CD14-positive monocyte (primary cell): ENCODE results near the gene DQX1. TPM values are rescaled to one million over a fixed set of nuclear protein-coding genes. Genes with fewer than 3 reads are reported as not detected.

Experiments used
- DNase-seq, 3 donors: peaks; one replicate each; pipeline ENCODE4 v3.0.0-alpha.2; 2011 to 2022
- H2AFZ ChIP-seq: 2 replicates; pipeline ENCODE4 v1.6.0; 2012; ENCODE audit warnings: mild to moderate bottlenecking, low read depth, low read length, inconsistent platforms; ENCODE audit not compliant: insufficient read depth, poor library complexity, severe bottlenecking
- H3K27ac ChIP-seq, 2 donors: 1 replicate in 1 of 2; 2 replicates in 1 of 2; pipeline ENCODE4 v1.5.1; 2012 to 2013; ENCODE audit warnings: low read length in 2 of 2, control low read depth in 1 of 2, inconsistent platforms in 1 of 2, low read depth in 1 of 2, mild to moderate bottlenecking in 1 of 2
- H3K27me3 ChIP-seq, 2 donors: one replicate each; pipeline versions ENCODE4 v1.6.0 to v1.6.1; 2011 to 2013; ENCODE audit warnings: low read length in 2 of 2; ENCODE audit not compliant: control insufficient read depth in 2 of 2, insufficient read depth in 2 of 2
- H3K36me3 ChIP-seq, 2 donors: replicated peaks in 1 of 2; 1 replicate in 1 of 2; 2 replicates in 1 of 2; pipeline versions ENCODE4 v1.5.1 to v1.6.1; 2012 to 2013; ENCODE audit warnings: low read length in 2 of 2, control low read depth in 1 of 2, inconsistent platforms in 1 of 2, mild to moderate bottlenecking in 1 of 2; ENCODE audit not compliant: insufficient read depth in 2 of 2, control insufficient read depth in 1 of 2
- H3K4me1 ChIP-seq, 2 donors: 1 replicate in 1 of 2; 2 replicates in 1 of 2; pipeline versions ENCODE4 v1.5.1 to v1.6.1; 2012 to 2013; ENCODE audit warnings: low read length in 2 of 2, control low read depth in 1 of 2, inconsistent platforms in 1 of 2, mild to moderate bottlenecking in 1 of 2, moderate library complexity in 1 of 2; ENCODE audit not compliant: insufficient read depth in 2 of 2, control insufficient read depth in 1 of 2
- H3K4me2 ChIP-seq: replicated peaks from 2 replicates; pipeline ENCODE3; 2012; ENCODE audit warnings: low read length, moderate library complexity, mild to moderate bottlenecking; ENCODE audit not compliant: poor library complexity, severe bottlenecking; ENCODE audit errors: extremely low read depth
- H3K4me3 ChIP-seq, 3 experiments: fragments of 200-600 bp in 1 of 3; sonication (generic) in 1 of 3; replicated peaks in 1 of 3; 1 replicate in 2 of 3; 2 replicates in 1 of 3; pipeline ENCODE4 v1.5.1; 2011 to 2013; ENCODE audit warnings: low read length in 3 of 3, mild to moderate bottlenecking in 3 of 3, control low read depth in 2 of 3, low read depth in 2 of 3, inconsistent platforms in 1 of 3, moderate library complexity in 1 of 3
- H3K79me2 ChIP-seq: 2 replicates; pipeline ENCODE4 v1.6.0; 2012; ENCODE audit warnings: mild to moderate bottlenecking, control low read depth, inconsistent platforms, low read length, moderate library complexity; ENCODE audit not compliant: insufficient read depth
- H3K9ac ChIP-seq: 2 replicates; pipeline ENCODE4 v1.6.0; 2017; ENCODE audit warnings: low read length, mild to moderate bottlenecking; ENCODE audit not compliant: insufficient read depth, poor library complexity, severe bottlenecking
- H3K9me3 ChIP-seq, 2 donors: replicated peaks in 1 of 2; 1 replicate in 1 of 2; 2 replicates in 1 of 2; pipeline versions ENCODE4 v1.5.1 to v1.6.1; 2012 to 2013; ENCODE audit warnings: low read length in 2 of 2, control low read depth in 1 of 2; ENCODE audit not compliant: control insufficient read depth in 1 of 2, insufficient read depth in 1 of 2
- H4K20me1 ChIP-seq: 2 replicates; pipeline ENCODE4 v1.6.0; 2012; ENCODE audit warnings: mild to moderate bottlenecking, low read length, control low read depth, moderate library complexity; ENCODE audit not compliant: insufficient read depth
- H3K27ac Mint-ChIP-seq, 7 donors: one replicate each; pipeline ENCODE4 v1.8.0; 2020; ENCODE audit warnings: mild to moderate bottlenecking in 7 of 7, mixed read lengths in 7 of 7, moderate library complexity in 6 of 7, inconsistent platforms in 2 of 7
- H3K27me3 Mint-ChIP-seq, 3 donors: one replicate each; pipeline ENCODE4 v1.8.0; 2021 to 2022; ENCODE audit warnings: low read depth in 3 of 3, mild to moderate bottlenecking in 3 of 3, mixed read lengths in 3 of 3, moderate library complexity in 3 of 3, inconsistent platforms in 1 of 3
- H3K36me3 Mint-ChIP-seq, 2 donors: one replicate each; pipeline ENCODE4 v1.8.0; 2020; ENCODE audit warnings: mixed read lengths in 2 of 2, inconsistent platforms in 1 of 2, mild to moderate bottlenecking in 1 of 2
- H3K4me1 Mint-ChIP-seq: one replicate; pipeline ENCODE4 v1.8.0; 2020; ENCODE audit warnings: mild to moderate bottlenecking, mixed read lengths
- H3K4me3 Mint-ChIP-seq, 2 donors: one replicate each; pipeline ENCODE4 v1.8.0; 2020; ENCODE audit warnings: mild to moderate bottlenecking in 2 of 2, mixed read lengths in 2 of 2, moderate library complexity in 1 of 2
- H3K9me3 Mint-ChIP-seq, 7 donors: one replicate each; pipeline ENCODE4 v1.8.0; 2020 to 2022; ENCODE audit warnings: mixed read lengths in 7 of 7, mild to moderate bottlenecking in 6 of 7, moderate library complexity in 6 of 7, inconsistent platforms in 2 of 7
- CTCF ChIP-seq: fragments of 200-600 bp; IDR thresholded peaks from one replicate; pipeline ENCODE4 v1.8.0; 2022; ENCODE audit warnings: antibody characterized with exemption, mild to moderate bottlenecking
- WGBS: methylation state at CpG from one replicate; pipeline ENCODE4 v1.1.5; 2013; ENCODE audit warnings: missing lambda C conversion rate; ENCODE audit not compliant: insufficient coverage; 5-methylcytosine and 5-hydroxymethylcytosine counted together
- intact Hi-C, 2 donors: fragments of 100-400 bp; cut with micrococcal nuclease; formaldehyde crosslinking; loops; one replicate each; pipeline versions ENCODE4 v1.15.0 to v1.15.1; 2023
- polyA plus RNA-seq, 3 donors: library from polyadenylated mRNA; depleted of rRNA in 1 of 3; unstranded in 2 of 3; stranded (reverse) in 1 of 3; fragments of 300-500 nt in 2 of 3; fragments of >200 nt in 1 of 3; fragmentation: Illumina TruSeq in 2 of 3; gene quantifications; 1 replicate in 2 of 3; 2 replicates in 1 of 3; pipeline ENCODE4 v1.2.3, GENCODE V29; 2012 to 2021

The DQX1 gene
- polyA plus RNA-seq, 3 donors: 0.36 TPM; not detected in 2

- no peak for DNase-seq
- H3K4me3 Mint-ChIP-seq: peak overlapping the region in 1 of 2 donors; percentile 52
- peak overlapping the region; percentile 76 to 91 (median 84) for H3K27ac Mint-ChIP-seq
- H2AFZ ChIP-seq: no peak overlapping the region
- peaks cover 28 to 45% of the 10 kb centered on the region in 2 donors for H3K4me1 ChIP-seq
- H3K4me3 ChIP-seq: no peak overlapping the region
- H3K9me3 Mint-ChIP-seq: peaks cover 0 to 8% (median 0%) of the 10 kb centered on the region in 7 donors
- H3K36me3 Mint-ChIP-seq: peaks cover 24 to 37% of the 10 kb centered on the region in 2 donors
- H3K79me2 ChIP-seq: peaks cover 29% of the 10 kb centered on the region
- no peak overlapping the region for H3K4me2 ChIP-seq
- peaks cover 17 to 25% of the 10 kb centered on the region in 2 donors for H3K36me3 ChIP-seq
- H3K27ac ChIP-seq: peak overlapping the region; percentile 34 to 59
- H3K9me3 ChIP-seq: no peaks in the 10 kb centered on the region
- intact Hi-C loops: loop anchor here (5.0 kb wide), 2 partner anchors 44 to 69 kb away; partner anchors contain the start of genes INO80B (in 2 of the 2), WBP1 (in 2 of the 2), CCDC142 (in 1 of the 2) and TTC31 (in 1 of the 2)
- H3K27me3 ChIP-seq: no peaks in the 10 kb centered on the region
- H3K27me3 Mint-ChIP-seq: peaks cover 6 to 12% (median 11%) of the 10 kb centered on the region in 3 donors
- no peak for TF ChIP-seq CTCF
- no peak overlapping the region for H3K9ac ChIP-seq
- peaks cover 38% of the 10 kb centered on the region for H3K4me1 Mint-ChIP-seq
- H4K20me1 ChIP-seq: peaks cover 26% of the 10 kb centered on the region
- WGBS: 98% methylated on average over 5 of the region's 11 CpGs
Observed at GRCh38 chr2:74526649-74527230, 709 bp upstream of the DQX1 start.

GRCh38 chr2:74524955-74525716, 895 bp downstream of the DQX1 start:
- Histone ChIP-seq H3K9ac (no peak overlapping the region), H3K27me3 (peaks cover 0 to 9% of the 10 kb centered on the region in 2 donors), H3K79me2 (peaks cover 25% of the 10 kb centered on the region), H3K36me3 (peaks cover 17 to 25% of the 10 kb centered on the region in 2 donors), H3K4me2 (no peak overlapping the region), H3K4me1 (peaks cover 16 to 29% of the 10 kb centered on the region in 2 donors), H2AFZ (no peak overlapping the region), H3K27ac (no peak overlapping the region), H3K9me3 (no peaks in the 10 kb centered on the region), H3K4me3 (no peak overlapping the region), H4K20me1 (peaks cover 26% of the 10 kb centered on the region)
- 100% methylated on average over 6 of the region's 10 CpGs for WGBS
- H3K36me3 Mint-ChIP-seq: peaks cover 24 to 37% of the 10 kb centered on the region in 2 donors
- peaks cover 21 to 24% (median 23%) of the 10 kb centered on the region in 3 donors for H3K27me3 Mint-ChIP-seq
- H3K9me3 Mint-ChIP-seq: peaks cover 0 to 10% (median 1%) of the 10 kb centered on the region in 7 donors
- no peak overlapping the region for H3K4me3 Mint-ChIP-seq
- TF ChIP-seq CTCF: no peak
- no peak overlapping the region for H3K27ac Mint-ChIP-seq
- H3K4me1 Mint-ChIP-seq: peaks cover 26% of the 10 kb centered on the region
- intact Hi-C loops: loop anchor here (5.0 kb wide), 2 partner anchors 43 to 68 kb away; partner anchors contain the start of genes INO80B (in 2 of the 2), WBP1 (in 2 of the 2), CCDC142 (in 1 of the 2) and TTC31 (in 1 of the 2)
- no peak for DNase-seq
